Activated T-cell treated with anti-CD3 and anti-CD28 coated beads, Interleukin-2, amount 50 U/mL, for 1 hour (primary cell): Measurements from ENCODE around the gene TBC1D14.

Experiments
- DNase-seq: peaks from one replicate; pipeline ENCODE4 v3.0.0-alpha.2; 2020

TBC1D14 gene

GRCh38 chr4:6932475-6932874 is 22.8 kb downstream of the TBC1D14 start:
- DNase-seq: no peak

GRCh38 chr4:6932918-6933317 is 23.3 kb downstream of the TBC1D14 start:
- no peak for DNase-seq

GRCh38 chr4:6933691-6934430 is 24.2 kb downstream of the TBC1D14 start:
- DNase-seq: no peak

- DNase-seq: no peak
Measured at GRCh38 chr4:6935965-6936364, 26.3 kb downstream of the TBC1D14 start.

- DNase-seq: no peak
Measured at GRCh38 chr4:6937201-6937600, 27.6 kb downstream of the TBC1D14 start.

GRCh38 chr4:6937754-6938153 is 28.1 kb downstream of the TBC1D14 start:
- no peak for DNase-seq

GRCh38 chr4:6938237-6938636 is 28.6 kb downstream of the TBC1D14 start:
- DNase-seq: no peak

GRCh38 chr4:6938647-6939271 is 29.1 kb downstream of the TBC1D14 start:
- DNase-seq: no peak

- no peak for DNase-seq
Measured at GRCh38 chr4:6939761-6940743, 30.4 kb downstream of the TBC1D14 start.

GRCh38 chr4:6940744-6941137 is 31.1 kb downstream of the TBC1D14 start:
- no peak for DNase-seq

- DNase-seq: no peak
Measured at GRCh38 chr4:6941796-6942195, 32.2 kb downstream of the TBC1D14 start.

- DNase-seq: no peak
Measured at GRCh38 chr4:6942238-6942800, 32.7 kb downstream of the TBC1D14 start.

- no peak for DNase-seq
Measured at GRCh38 chr4:6943012-6943884, 33.6 kb downstream of the TBC1D14 start.

- DNase-seq: no peak
Measured at GRCh38 chr4:6943885-6944225, 34.2 kb downstream of the TBC1D14 start.

- DNase-seq: no peak
Measured at GRCh38 chr4:6944301-6945051, 34.9 kb downstream of the TBC1D14 start.

GRCh38 chr4:6945052-6945409 is 35.4 kb downstream of the TBC1D14 start:
- DNase-seq: no peak

GRCh38 chr4:6946497-6946896 is 36.9 kb downstream of the TBC1D14 start:
- no peak for DNase-seq

GRCh38 chr4:6948134-6948460 is 38.5 kb downstream of the TBC1D14 start:
- DNase-seq: no peak

- DNase-seq: no peak
Measured at GRCh38 chr4:6951880-6952381, 42.3 kb downstream of the TBC1D14 start.

GRCh38 chr4:6953751-6954380 is 44.2 kb downstream of the TBC1D14 start:
- DNase-seq: no peak
